Renal pelvis (tissue), 12 donors: Measurements from ENCODE around the gene G0S2. TPM values are rescaled to one million over a fixed set of nuclear protein-coding genes. Genes with fewer than 3 reads are reported as not detected.
A peak's percentile ranks its signal among the peaks of the same experiment; 100 is the strongest.

Experiments
- DNase-seq: peaks from one replicate; pipeline ENCODE4 v3.0.0-alpha.2; 2013
- long read RNA-seq, 16 experiments: transcript quantifications; one replicate each; lab custom pipeline, GENCODE V29; 2026
- polyA plus RNA-seq, 3 donors: library from polyadenylated mRNA; unstranded; fragments of 120-200 nt; gene quantifications; one replicate each; pipeline ENCODE4 v1.2.1, GENCODE V29; 2013; ENCODE audit not compliant: insufficient read length in 3 of 3

The G0S2 gene, protein sequence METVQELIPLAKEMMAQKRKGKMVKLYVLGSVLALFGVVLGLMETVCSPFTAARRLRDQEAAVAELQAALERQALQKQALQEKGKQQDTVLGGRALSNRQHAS
- 10 to 100 TPM; 13.2 to 17.5 (median 15.8) TPM for polyA plus RNA-seq
- long read RNA-seq, donor 1, transcript G0S2-201 (2 exons, 866 nt) = major isoform, 26 of 40 reads
- long read RNA-seq, donor 1, partial matches to known transcripts = 14 of 40 reads
- long read RNA-seq, donor 1, other reads (novel, unspliced or antisense) = 0 of 40 reads
- long read RNA-seq, donor 2, transcript G0S2-201 (2 exons, 866 nt) = major isoform, 12 of 12 reads
- long read RNA-seq, donor 2, partial matches to known transcripts = 0 of 12 reads
- long read RNA-seq, donor 2, other reads (novel, unspliced or antisense) = 0 of 12 reads
- long read RNA-seq, donor 3, transcript G0S2-201 (2 exons, 866 nt) = major isoform, 17 of 27 reads
- long read RNA-seq, donor 3, partial matches to known transcripts = 10 of 27 reads
- long read RNA-seq, donor 3, other reads (novel, unspliced or antisense) = 0 of 27 reads
- long read RNA-seq, donor 4, transcript G0S2-201 (2 exons, 866 nt) = major isoform, 33 of 43 reads
- long read RNA-seq, donor 4, partial matches to known transcripts = 10 of 43 reads
- long read RNA-seq, donor 4, other reads (novel, unspliced or antisense) = 0 of 43 reads
- long read RNA-seq, donor 5, transcript G0S2-201 (2 exons, 866 nt) = major isoform, 9 of 9 reads
- long read RNA-seq, donor 5, partial matches to known transcripts = 0 of 9 reads
- long read RNA-seq, donor 5, other reads (novel, unspliced or antisense) = 0 of 9 reads
- long read RNA-seq, donor 6, transcript G0S2-201 (2 exons, 866 nt) = major isoform, 19 of 19 reads
- long read RNA-seq, donor 6, partial matches to known transcripts = 0 of 19 reads
- long read RNA-seq, donor 6, other reads (novel, unspliced or antisense) = 0 of 19 reads
- long read RNA-seq, donor 7, transcript G0S2-201 (2 exons, 866 nt) = major isoform, 30 of 58 reads
- long read RNA-seq, donor 7, partial matches to known transcripts = 28 of 58 reads
- long read RNA-seq, donor 7, other reads (novel, unspliced or antisense) = 0 of 58 reads
- long read RNA-seq, donor 8, transcript G0S2-201 (2 exons, 866 nt) = major isoform, 7 of 7 reads
- long read RNA-seq, donor 8, partial matches to known transcripts = 0 of 7 reads
- long read RNA-seq, donor 8, other reads (novel, unspliced or antisense) = 0 of 7 reads
- long read RNA-seq, donor 9, transcript G0S2-201 (2 exons, 866 nt) = major isoform, 31 of 31 reads
- long read RNA-seq, donor 9, partial matches to known transcripts = 0 of 31 reads
- long read RNA-seq, donor 9, other reads (novel, unspliced or antisense) = 0 of 31 reads
- long read RNA-seq, donor 10, transcript G0S2-201 (2 exons, 866 nt) = major isoform, 28 of 41 reads
- long read RNA-seq, donor 10, partial matches to known transcripts = 13 of 41 reads
- long read RNA-seq, donor 10, other reads (novel, unspliced or antisense) = 0 of 41 reads
- long read RNA-seq, donor 11, transcript G0S2-201 (2 exons, 866 nt) = major isoform, 21 of 21 reads
- long read RNA-seq, donor 11, partial matches to known transcripts = 0 of 21 reads
- long read RNA-seq, donor 11, other reads (novel, unspliced or antisense) = 0 of 21 reads
- long read RNA-seq, donor 12, transcript G0S2-201 (2 exons, 866 nt) = major isoform, 31 of 53 reads
- long read RNA-seq, donor 12, partial matches to known transcripts = 22 of 53 reads
- long read RNA-seq, donor 12, other reads (novel, unspliced or antisense) = 0 of 53 reads
- long read RNA-seq, donor 13, transcript G0S2-201 (2 exons, 866 nt) = major isoform, 15 of 23 reads
- long read RNA-seq, donor 13, partial matches to known transcripts = 8 of 23 reads
- long read RNA-seq, donor 13, other reads (novel, unspliced or antisense) = 0 of 23 reads
- long read RNA-seq, donor 14 = 0 reads
- long read RNA-seq, donor 15, transcript G0S2-201 (2 exons, 866 nt) = major isoform, 65 of 65 reads
- long read RNA-seq, donor 15, partial matches to known transcripts = 0 of 65 reads
- long read RNA-seq, donor 15, other reads (novel, unspliced or antisense) = 0 of 65 reads
- long read RNA-seq, donor 16, transcript G0S2-201 (2 exons, 866 nt) = major isoform, 24 of 24 reads
- long read RNA-seq, donor 16, partial matches to known transcripts = 0 of 24 reads
- long read RNA-seq, donor 16, other reads (novel, unspliced or antisense) = 0 of 24 reads

DNA sequence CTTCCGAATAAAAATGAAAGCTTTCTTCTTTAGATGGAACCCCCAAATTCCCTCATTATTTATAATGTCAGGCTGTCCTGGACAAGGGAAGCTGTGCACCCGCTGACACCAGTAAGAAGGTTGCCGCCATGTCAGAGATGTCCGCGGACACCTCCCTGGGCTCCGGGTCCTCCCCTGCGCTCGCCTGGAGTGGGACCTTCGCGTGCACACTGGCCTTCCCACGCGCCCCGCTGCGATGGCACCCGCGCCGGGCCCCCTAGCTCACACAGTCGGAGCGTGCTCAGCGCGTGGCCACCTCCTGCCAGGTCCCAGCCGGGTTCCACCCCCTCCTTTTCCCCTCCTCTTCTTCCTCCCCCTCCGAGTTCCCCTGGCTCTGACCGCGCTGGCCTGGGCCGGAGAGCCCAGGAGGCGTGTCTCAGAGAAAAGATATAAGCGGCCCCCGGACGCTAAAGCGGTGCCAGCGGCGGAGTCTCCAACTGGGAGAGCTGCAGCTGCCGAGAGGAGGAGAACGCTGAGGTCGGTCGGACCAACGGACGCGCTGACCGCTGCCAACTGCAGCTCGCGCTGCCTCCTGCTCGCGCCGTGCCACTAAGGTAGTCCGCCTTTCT, at the start of gene G0S2:
TSS of gene G0S2 (plus strand) at position 456 of the 608 bp plus-strand sequence. CDS start 273 bp downstream, outside the sequence.
- peak; percentile 47 for DNase-seq

DNA sequence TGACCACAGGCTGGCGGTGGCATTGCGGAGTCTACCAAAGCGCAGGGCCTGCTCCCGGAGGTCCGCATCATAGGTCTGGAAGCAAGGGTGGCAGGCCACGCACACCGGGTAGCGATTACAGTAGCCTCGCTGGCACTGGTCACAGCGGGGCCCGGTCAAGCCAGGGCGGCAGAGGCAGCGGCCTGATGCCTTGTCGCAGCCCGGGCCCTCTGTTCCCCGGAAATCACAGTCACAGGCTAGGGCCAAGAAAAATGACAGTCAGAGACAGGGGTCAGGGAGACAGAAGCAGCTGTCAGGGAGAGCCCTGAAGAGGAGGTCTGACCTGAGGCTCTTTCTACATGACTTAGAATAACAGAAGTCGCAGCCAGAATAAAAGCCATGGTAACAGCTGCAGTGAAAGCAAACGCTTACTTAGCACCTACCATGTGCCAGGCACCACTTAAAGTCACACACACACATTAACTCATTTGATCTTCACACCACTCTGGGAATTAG, 49.4 kb upstream of the G0S2 start:
- DNase-seq = no peak

DNA sequence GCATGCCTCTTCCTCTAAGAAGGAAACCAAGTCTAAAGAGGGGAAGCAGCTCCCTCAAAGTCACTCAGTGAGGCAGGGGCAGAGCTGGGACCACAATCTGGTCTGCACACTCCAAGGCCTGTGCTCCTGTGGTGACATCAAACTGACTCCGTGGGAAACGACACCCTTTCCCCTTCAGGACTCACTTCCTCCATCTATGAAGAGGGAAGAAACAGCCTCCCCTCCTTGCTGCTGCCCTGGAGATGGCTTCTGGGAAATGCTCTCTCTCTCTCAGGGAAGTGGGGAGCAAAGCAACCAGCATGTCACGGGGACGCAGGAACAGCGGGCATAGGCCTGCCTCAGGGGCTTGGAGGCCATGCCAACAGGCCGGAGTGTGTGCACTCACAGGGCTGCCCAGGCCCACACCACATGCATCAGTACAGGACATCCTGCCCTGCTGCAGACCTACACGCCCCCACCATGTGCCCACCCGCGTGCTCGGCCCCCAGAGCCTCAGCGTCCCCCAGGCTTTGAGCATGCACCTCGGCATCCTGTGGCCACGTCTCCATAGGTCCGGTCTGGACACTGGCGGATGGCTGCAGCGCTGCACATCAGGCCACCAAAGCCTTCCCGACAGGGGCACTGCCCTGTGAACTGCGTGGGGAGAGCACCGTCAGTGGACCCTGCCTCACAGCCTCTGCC, 48.7 kb upstream of the G0S2 start:
- DNase-seq = no peak

DNA sequence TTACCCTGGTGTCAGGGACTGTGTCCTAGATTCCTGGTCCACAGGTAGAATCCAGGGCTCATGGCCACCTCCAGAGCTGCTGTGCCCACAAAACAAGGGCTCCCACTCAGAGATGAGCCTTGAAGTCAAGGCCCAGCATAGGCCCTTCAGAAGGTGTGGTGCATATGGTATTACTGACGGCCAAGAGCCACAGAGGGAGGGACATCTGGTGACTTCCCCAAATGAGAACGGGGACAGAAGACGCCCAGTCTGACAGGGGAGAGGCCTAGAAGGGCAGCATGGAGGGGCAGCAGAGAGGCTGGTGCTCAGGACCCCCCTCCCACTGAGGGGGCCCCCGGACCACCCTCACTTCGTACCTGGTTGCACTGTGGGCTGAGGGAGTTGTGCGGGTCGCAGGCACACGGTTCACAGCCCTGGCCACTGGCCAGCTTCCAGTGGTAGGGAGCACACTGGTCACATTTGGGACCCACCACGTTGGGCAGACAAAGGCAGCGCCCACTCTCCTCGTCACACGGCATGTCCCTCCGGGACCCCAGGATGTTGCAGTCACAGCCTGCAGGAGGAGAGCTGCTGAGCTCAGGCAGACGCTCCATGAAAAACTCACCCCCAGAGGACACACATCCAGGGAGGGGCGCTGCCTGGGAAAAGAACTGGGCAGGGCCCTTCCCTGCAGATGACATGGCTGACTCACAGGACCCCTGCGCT, 48.0 kb upstream of the G0S2 start:
- no peak for DNase-seq

DNA sequence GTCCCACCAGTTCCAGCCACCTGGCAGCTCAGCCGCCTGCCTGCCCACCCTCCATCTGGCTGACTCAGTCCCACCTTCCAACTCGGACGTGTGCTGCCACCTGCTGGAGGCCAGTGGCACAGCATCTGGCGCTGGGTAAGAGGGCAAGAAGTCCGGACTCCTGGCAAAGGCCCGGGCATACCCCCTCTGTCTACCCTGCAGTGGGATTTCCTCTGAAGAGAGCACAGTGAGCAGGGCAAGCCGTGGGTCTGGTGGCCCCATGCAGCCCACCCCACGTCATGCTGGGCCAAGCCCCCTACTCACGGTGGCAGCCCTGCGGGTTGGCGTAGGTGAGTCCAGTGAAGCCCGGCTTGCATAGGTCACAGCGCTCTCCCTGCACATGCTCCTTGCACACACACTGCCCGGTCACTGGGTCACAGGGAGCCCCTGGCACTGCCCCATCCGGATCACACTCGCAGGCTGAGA, 47.4 kb upstream of the G0S2 start:
- peak; percentile 77 for DNase-seq

DNA sequence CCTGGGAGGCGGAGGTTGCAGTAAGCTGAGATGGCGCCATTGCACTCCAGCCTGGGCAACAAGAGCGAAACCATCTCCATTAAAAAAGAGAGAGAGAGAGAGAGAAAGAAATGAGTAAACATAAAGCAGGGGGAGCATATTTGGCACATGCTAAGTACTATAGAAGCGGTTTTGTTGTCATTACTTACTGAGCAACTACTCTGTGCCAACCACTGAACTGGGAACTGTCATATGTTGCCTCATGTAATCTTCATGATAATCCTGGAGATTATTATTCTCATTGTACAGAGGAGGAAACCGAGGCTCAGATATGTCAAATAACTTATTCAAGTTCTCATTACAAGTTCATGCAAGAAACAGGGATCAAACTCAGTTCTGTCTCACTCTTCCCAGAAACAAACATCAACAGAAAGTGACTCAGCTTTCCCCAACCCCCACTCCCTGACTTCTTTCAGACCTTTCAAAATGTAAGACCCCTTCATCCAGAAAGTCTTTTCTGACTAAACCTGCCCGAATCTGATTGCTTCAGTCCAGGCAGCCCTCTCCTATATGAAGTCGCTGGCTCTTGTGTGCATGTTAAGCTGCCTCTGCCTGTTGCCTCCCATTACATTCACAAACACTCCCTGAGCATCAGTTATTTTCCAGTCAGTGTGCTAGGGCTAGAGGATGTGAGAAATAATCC, 46.5 kb upstream of the G0S2 start:
- DNase-seq = no peak

DNA sequence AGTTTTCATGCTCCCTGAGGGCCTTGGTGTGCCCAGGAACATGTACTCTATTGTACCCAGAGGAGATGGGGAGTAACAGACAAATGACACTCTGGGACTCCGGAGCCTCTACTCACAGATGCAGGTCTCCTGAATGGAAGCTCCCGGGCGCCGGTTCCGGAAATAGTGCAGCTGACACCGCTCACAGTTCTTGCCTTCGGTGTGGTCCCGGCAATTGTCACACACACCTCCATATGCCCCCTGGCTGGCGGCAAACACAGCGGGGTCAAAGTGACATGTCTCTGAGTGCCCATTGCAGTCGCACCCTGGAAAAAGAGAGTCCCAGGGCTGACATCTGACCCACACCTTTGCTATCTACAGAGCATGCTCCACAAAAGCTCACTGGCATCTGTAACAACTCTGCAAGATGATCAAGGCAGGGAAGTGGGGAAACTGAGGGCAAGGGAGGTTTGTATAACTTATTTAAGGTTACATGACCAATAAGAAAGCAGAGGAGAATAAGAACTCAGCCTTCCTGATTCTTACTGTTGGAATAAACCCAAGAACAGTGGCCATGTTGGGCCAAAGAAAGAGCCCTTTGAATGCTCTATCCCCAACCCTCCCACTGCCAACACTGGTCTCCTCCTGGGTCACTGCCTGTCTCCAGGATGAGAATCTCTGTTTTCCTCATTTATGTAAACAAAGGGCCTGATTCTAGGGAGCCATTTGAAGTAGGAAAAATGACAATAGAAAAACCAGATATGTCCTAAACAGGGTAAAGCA, 45.4 kb upstream of the G0S2 start:
- no peak for DNase-seq

DNA sequence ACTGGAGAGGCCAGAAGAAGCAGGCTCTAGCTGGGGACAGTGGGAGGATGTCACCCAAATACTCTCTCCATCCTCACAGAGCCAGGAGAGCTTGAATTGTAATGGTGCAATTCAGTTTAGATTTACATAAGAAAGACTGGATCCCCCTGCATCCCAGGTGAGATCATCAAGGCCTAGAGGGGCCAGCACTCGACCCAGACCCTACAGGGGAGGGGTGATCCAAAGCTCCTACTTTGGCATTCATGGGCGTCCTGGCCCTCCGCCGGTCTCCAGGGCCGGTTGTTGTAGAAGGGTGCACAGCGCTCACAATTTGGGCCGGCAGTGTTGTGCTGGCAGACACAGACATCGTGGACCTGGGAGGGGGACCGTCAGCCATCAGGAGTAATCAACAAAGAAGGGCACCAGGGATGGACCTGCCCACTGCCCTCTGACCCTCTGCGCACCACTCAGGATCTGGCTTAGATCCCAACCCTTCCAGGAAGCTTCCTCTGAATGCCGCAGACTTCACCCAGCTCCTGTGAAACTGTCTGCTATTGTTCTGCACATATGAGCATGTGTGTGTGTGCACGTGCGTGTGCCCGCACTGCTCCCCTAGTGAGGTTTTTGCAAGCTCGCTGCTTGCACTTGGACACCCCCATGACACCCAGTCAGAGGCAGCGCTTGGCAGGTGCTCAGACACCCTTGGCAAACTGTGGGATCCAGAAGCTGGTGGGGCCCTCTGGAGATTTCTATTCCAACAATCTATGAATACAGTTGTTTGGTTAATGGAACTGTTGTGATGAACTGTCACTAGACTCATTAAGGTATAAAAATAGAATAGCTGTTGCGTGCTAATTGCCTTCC, 44.6 kb upstream of the G0S2 start:
- no peak for DNase-seq

DNA sequence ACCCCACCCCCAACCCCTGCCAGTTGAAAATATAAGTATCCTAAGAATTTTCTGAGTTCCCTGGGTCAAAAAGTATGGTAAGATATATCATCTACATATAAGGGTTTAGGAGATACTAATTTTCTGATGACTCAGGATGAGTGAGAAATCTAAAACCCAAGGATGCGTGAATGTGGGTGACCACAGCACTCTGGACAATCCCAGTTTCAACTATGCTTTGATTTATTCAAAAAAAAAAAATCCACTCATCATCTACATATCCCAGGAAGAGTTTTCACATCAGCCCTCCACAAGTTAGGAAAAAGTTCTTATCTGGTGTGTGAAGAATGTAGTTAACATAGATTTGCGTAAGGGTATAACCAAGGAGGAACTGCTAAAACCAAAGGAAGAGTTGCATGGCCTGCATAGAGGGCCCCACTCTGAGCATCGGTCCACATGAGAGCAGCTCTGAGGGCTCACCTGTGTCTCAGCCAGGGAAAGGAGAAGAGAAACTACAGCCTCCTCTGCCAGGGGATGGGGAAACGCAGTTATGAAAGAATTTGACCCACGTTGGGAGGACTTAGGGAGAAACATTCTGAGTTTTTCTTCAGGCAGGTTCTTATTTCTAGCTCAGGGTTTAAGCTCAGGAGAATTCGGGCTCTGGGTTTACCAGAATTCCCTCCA, 41.7 kb upstream of the G0S2 start:
- DNase-seq = no peak

DNA sequence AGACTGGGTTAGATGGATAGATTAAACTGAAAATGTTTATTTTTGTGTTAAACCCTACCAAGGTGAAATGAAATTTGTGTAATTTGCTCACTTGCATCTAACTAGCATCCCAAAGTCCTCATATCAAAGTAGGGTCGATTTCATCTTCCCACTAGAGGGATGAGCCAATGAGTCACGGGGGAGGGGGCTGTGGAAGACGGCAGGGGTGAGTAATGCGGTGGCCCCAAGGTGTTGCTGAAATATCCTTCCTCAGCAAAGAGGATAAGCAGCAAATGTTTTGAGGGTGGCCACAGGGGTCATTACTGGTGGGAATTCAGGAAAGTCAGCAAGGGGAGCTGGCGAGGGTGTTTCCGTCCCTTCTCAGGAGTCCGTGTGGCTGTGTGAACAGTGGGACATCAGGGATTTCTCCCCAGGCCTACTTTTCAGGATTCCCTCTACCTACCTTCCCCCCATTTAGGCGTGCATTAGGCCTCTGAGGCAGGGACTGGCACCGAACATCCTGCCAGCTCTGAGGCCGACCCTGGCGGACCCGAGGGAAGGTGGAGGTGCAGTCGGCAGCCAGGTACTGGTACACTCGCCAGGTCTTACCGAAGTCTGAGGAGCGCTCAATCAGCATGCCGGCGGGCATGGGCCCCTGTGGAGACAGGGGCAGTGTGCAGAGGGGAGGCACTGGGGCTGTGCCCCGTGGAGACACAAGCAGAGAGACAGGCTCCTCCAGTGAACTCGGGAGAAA, 41.0 kb upstream of the G0S2 start:
- DNase-seq = no peak

DNA sequence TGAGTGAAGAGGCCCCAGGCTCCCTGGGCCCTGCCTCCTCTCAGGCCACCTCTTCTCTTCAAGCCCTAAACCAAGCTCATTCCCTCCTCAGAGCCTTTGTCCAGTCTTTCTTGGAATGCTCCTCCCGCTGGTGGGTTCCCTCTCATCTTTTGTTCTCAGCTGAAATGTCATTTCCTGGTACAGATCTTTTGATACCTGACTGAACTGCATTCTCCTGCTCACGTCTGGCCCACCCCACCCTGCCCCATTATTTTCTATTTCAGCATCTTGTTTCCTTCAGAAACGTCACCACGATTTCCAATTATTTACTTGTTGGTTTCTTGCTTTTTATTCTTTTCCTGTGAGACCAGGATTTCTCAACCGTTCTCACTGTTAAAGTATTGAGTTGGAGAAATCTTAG, 39.4 kb upstream of the G0S2 start:
- no peak for DNase-seq

DNA sequence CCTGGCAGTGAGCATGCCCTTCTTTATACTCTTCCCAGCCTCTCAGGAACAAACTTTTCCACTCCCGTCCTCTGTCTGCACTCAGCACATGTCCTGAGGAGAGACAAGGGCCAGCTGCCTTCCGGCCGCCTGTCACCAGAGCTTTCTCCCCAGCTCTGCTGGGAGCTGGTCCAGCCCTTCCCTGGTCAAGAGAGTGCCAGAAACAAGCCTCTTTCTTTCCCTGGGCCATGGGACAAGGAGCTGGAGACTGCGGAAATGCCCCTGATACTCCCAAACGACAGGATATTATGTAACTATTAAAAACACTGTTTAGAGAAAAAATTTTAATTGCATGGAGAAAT, 33.4 kb upstream of the G0S2 start:
- peak; percentile 84 for DNase-seq

DNA sequence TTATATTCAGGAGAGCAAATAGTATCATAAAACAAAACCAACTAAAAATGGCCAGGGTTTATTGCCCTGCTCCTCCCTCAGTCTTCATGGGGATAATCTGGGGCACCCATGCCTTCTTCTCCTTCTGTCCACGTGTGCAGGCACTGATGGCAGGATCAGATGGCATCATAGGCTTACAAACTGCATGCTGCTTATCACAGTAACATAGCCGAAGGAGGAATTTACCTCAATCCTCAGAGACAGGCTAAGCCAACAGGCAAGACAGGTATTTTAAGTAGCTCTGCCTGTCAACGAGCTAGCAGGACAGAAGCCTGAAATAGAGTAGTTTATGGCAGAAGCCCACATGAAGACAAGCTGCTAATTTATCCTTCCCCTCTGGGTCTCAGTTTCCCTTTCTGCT, 32.4 kb upstream of the G0S2 start:
- DNase-seq = no peak

DNA sequence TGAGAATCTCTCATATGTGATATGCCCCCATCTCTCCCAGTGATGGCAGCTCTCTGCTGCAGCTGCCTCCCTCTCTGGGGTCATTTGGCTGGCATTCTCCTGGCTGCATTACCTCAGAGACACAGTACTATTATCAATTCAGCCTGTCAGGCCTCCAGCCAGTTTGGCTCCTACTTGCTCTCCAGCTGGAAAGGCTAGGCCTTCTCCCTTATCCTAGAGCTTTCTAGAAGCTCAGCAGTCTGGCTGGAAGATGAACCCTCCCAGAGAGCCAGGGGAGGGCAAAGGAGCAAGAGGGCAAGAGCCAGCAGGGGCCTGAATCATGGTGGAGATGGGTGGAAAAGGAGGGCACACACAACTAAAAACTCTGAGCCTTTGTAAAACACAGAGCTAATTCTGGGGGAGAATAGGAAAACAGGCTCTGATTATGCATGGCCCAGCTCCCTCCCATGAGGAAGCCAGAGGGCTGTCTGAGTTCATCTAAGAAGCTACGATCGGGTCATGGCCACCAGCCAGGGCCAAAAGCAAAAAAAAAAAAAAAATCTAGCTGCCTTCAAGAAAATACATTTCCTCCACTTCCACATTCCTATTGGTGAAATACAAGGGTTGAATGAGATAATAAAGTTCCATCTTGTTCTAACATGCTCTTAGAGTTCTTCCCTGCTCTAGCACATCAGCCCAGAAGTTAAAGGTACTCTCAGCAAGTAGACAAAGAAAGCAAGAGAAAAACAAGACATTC, 31.8 kb upstream of the G0S2 start:
- no peak for DNase-seq
